Colonic mucosa (tissue), 4 donors: ENCODE measurements around the gene KIF6. TPM values are rescaled to one million over a fixed set of nuclear protein-coding genes. Genes with fewer than 3 reads are reported as not detected.

Experiments
- DNase-seq: peaks from one replicate; pipeline ENCODE4 v3.0.0-alpha.2; 2020
- H3K27ac ChIP-seq: fragments of 200-600 bp; one replicate; pipeline ENCODE4 v1.8.0; 2021
- H3K27me3 ChIP-seq: fragments of 200-600 bp; one replicate; pipeline ENCODE4 v1.8.0; 2021
- H3K36me3 ChIP-seq: fragments of 200-600 bp; one replicate; pipeline ENCODE4 v1.8.0; 2021
- H3K4me1 ChIP-seq: fragments of 200-600 bp; one replicate; pipeline ENCODE4 v1.8.0; 2021; ENCODE audit warnings: mild to moderate bottlenecking
- H3K4me3 ChIP-seq: fragments of 200-600 bp; one replicate; pipeline ENCODE4 v1.8.0; 2021
- H3K9ac ChIP-seq, 2 donors: one replicate each; pipeline ENCODE4 v1.7.0; 2013; ENCODE audit warnings: control low read depth in 2 of 2, low read depth in 2 of 2, low read length in 2 of 2
- H3K9me3 ChIP-seq: fragments of 200-600 bp; one replicate; pipeline ENCODE4 v1.8.0; 2021
- CTCF ChIP-seq: fragments of 200-600 bp; IDR thresholded peaks from one replicate; pipeline ENCODE4 v1.8.0; 2022; ENCODE audit warnings: antibody characterized with exemption, mild to moderate bottlenecking
- intact Hi-C: fragments of 100-400 bp; cut with DNase I; formaldehyde crosslinking; loops from one replicate; pipeline ENCODE4 v1.14.1; 2022
- total RNA-seq, 2 donors: library from RNA; stranded (reverse); fragmentation: NEBNext Ultra II Directional in 1 of 2; extraction: Animal tissue kit (Norgen Biotek cat#: 25700) in 1 of 2; gene quantifications; one replicate each; pipeline ENCODE4 v1.2.1, GENCODE V29; 2021
- donor health status: healthy.
- donor health status: DM: no; HTN: no; CAD: no.
- donor health status: DM: no; HTN: no; CAD: no.

Gene KIF6
- total RNA-seq, 2 donors from 2014 or later, result 0.08 to 0.17 TPM

GRCh38 chr6:39496456-39496855 is 228.8 kb downstream of the KIF6 start:
- Histone ChIP-seq H3K27ac (no peak overlapping the region), H3K4me3 (no peak overlapping the region), H3K27me3 (no peaks in the 10 kb centered on the region), H3K9me3 (no peaks in the 10 kb centered on the region), H3K36me3 (no peaks in the 10 kb centered on the region), H3K9ac (no peak overlapping the region), H3K4me1 (no peaks in the 10 kb centered on the region)
- TF ChIP-seq CTCF, result no peak
- intact Hi-C loops, result no loop called here
- no peak for DNase-seq

GRCh38 chr6:39495640-39496039 is 229.6 kb downstream of the KIF6 start:
- Histone ChIP-seq H3K27ac (no peak overlapping the region), H3K9me3 (no peaks in the 10 kb centered on the region), H3K36me3 (no peaks in the 10 kb centered on the region), H3K27me3 (no peaks in the 10 kb centered on the region), H3K9ac (no peak overlapping the region), H3K4me3 (no peak overlapping the region), H3K4me1 (no peaks in the 10 kb centered on the region)
- no peak for TF ChIP-seq CTCF
- intact Hi-C loops, result no loop called here
- DNase-seq, result no peak

- H3K27ac ChIP-seq, result no peak overlapping the region
- no peak overlapping the region for H3K4me3 ChIP-seq
- no peaks in the 10 kb centered on the region for H3K36me3 ChIP-seq
- no peak for TF ChIP-seq CTCF
- no peaks in the 10 kb centered on the region for H3K9me3 ChIP-seq
- H3K27me3 ChIP-seq, result no peaks in the 10 kb centered on the region
- H3K4me1 ChIP-seq, result no peaks in the 10 kb centered on the region
- H3K9ac ChIP-seq, result no peak overlapping the region
- DNase-seq, result no peak
- intact Hi-C loops, result no loop called here
Measured at GRCh38 chr6:39494998-39495397, 230.2 kb downstream of the KIF6 start.

GRCh38 chr6:39493777-39494176 is 231.4 kb downstream of the KIF6 start:
- Histone ChIP-seq H3K27ac (peak overlapping the region; percentile 25), H3K9me3 (no peaks in the 10 kb centered on the region), H3K4me3 (no peak overlapping the region), H3K9ac (no peak overlapping the region), H3K4me1 (no peaks in the 10 kb centered on the region), H3K36me3 (no peaks in the 10 kb centered on the region), H3K27me3 (no peaks in the 10 kb centered on the region)
- no peak for TF ChIP-seq CTCF
- no peak for DNase-seq
- intact Hi-C loops, result no loop called here

GRCh38 chr6:39493174-39493573 is 232.0 kb downstream of the KIF6 start:
- intact Hi-C loops, result no loop called here
- H3K4me1 ChIP-seq, result no peaks in the 10 kb centered on the region
- H3K27ac ChIP-seq, result peak overlapping the region; percentile 25
- no peak for TF ChIP-seq CTCF
- H3K27me3 ChIP-seq, result no peaks in the 10 kb centered on the region
- no peaks in the 10 kb centered on the region for H3K36me3 ChIP-seq
- no peak overlapping the region for H3K9ac ChIP-seq
- no peaks in the 10 kb centered on the region for H3K9me3 ChIP-seq
- no peak overlapping the region for H3K4me3 ChIP-seq
- no peak for DNase-seq

- no peak for DNase-seq
- TF ChIP-seq CTCF, result no peak
- intact Hi-C loops, result no loop called here
- Histone ChIP-seq H3K9me3 (no peaks in the 10 kb centered on the region), H3K27ac (no peak overlapping the region), H3K9ac (no peak overlapping the region), H3K27me3 (no peaks in the 10 kb centered on the region), H3K36me3 (no peaks in the 10 kb centered on the region), H3K4me3 (no peak overlapping the region), H3K4me1 (no peaks in the 10 kb centered on the region)
Measured at GRCh38 chr6:39490108-39490507, 235.1 kb downstream of the KIF6 start.
